CD8-positive, alpha-beta memory T cell (primary cell): ENCODE measurements around the gene SIAH3. TPM values are rescaled to one million over a fixed set of nuclear protein-coding genes. Genes with fewer than 3 reads are reported as not detected.
"Not testable (repeated sequence)": the region's sequence is repeated elsewhere in the genome, so short reads cannot be mapped to it uniquely, and the experiment has no call there.

ENCODE experiments used
- CTCF ChIA-PET: fragments of 350-600 bp; sonication (Branson Sonifier 250); formaldehyde crosslinking; loops from one replicate; lab custom pipeline; 2021; ENCODE audit warnings: antibody characterized with exemption; lab: Charles Lee
- POLR2A ChIA-PET: fragments of 350-600 bp; sonication (Branson Sonifier 250); formaldehyde crosslinking; loops from one replicate; lab custom pipeline; 2021; ENCODE audit warnings: antibody characterized with exemption; lab: Charles Lee
- DNase-seq, 5 donors: peaks; one replicate each; pipeline versions ENCODE4 v3.0.0 to v3.0.0-alpha.2; 2020 to 2022; ENCODE audit warnings: mixed read lengths in 1 of 5
- H3K27ac ChIP-seq: one replicate; pipeline ENCODE4 v1.7.0; 2013; ENCODE audit warnings: low read depth, mild to moderate bottlenecking, low read length, moderate library complexity
- H3K27me3 ChIP-seq: 2 replicates; pipeline ENCODE4 v1.7.0; 2013; ENCODE audit warnings: low read length, mild to moderate bottlenecking; ENCODE audit not compliant: insufficient read depth, poor library complexity, severe bottlenecking
- H3K36me3 ChIP-seq: 2 replicates; pipeline ENCODE4 v1.7.0; 2013; ENCODE audit warnings: mild to moderate bottlenecking, low read length, moderate library complexity; ENCODE audit not compliant: insufficient read depth
- H3K4me1 ChIP-seq: 2 replicates; pipeline ENCODE4 v1.7.0; 2013; ENCODE audit warnings: mild to moderate bottlenecking, low read length, moderate library complexity; ENCODE audit not compliant: insufficient read depth
- H3K4me3 ChIP-seq: 2 replicates; pipeline ENCODE4 v1.7.0; 2013; ENCODE audit warnings: mild to moderate bottlenecking, low read length
- H3K9me3 ChIP-seq: 2 replicates; pipeline ENCODE4 v1.7.0; 2013; ENCODE audit warnings: mild to moderate bottlenecking, low read length
- H3K27ac Mint-ChIP-seq, 8 donors: one replicate each; pipeline ENCODE4 v1.8.0; 2020 to 2021; ENCODE audit warnings: mixed read lengths in 8 of 8, mild to moderate bottlenecking in 6 of 8, inconsistent platforms in 3 of 8, moderate library complexity in 3 of 8
- H3K27me3 Mint-ChIP-seq, 2 donors: one replicate each; pipeline ENCODE4 v1.8.0; 2020 to 2021; ENCODE audit warnings: mixed read lengths in 2 of 2, mild to moderate bottlenecking in 1 of 2, moderate library complexity in 1 of 2
- H3K36me3 Mint-ChIP-seq, 3 donors: one replicate each; pipeline ENCODE4 v1.8.0; 2020 to 2021; ENCODE audit warnings: mixed read lengths in 3 of 3, inconsistent platforms in 1 of 3, mild to moderate bottlenecking in 1 of 3
- H3K4me1 Mint-ChIP-seq, 3 donors: one replicate each; pipeline ENCODE4 v1.8.0; 2020 to 2021; ENCODE audit warnings: mixed read lengths in 3 of 3, inconsistent platforms in 1 of 3, mild to moderate bottlenecking in 1 of 3
- H3K4me3 Mint-ChIP-seq, 7 donors: one replicate each; pipeline ENCODE4 v1.8.0; 2020 to 2021; ENCODE audit warnings: mixed read lengths in 7 of 7, mild to moderate bottlenecking in 6 of 7, moderate library complexity in 4 of 7, inconsistent platforms in 2 of 7
- H3K9me3 Mint-ChIP-seq, 5 donors: one replicate each; pipeline ENCODE4 v1.8.0; 2020 to 2022; ENCODE audit warnings: mixed read lengths in 5 of 5, mild to moderate bottlenecking in 3 of 5, moderate library complexity in 2 of 5, inconsistent platforms in 1 of 5
- polyA plus RNA-seq: library from polyadenylated mRNA; unstranded; fragments of 300-500 nt; fragmentation: Illumina TruSeq; gene quantifications from one replicate; pipeline ENCODE4 v1.2.3, GENCODE V29; 2021
- total RNA-seq, 2 experiments: library from RNA; stranded (reverse); gene quantifications; one replicate each; pipeline ENCODE4 v1.2.3, GENCODE V29; 2021

Gene SIAH3
- total and polyA plus RNA-seq, 3 experiments from 2014 or later: 0.11 to 0.20 TPM; not detected in 1

GRCh38 chr13:45756498-45756897 lies 95.1 kb downstream of the SIAH3 start:
- POLR2A ChIA-PET, DNase-seq, H3K4me1 ChIP-seq, H3K27ac Mint-ChIP-seq, H3K36me3 ChIP-seq, H3K27me3 ChIP-seq, H3K27me3 Mint-ChIP-seq, H3K4me3 ChIP-seq, H3K9me3 ChIP-seq, H3K4me1 Mint-ChIP-seq, H3K27ac ChIP-seq, H3K36me3 Mint-ChIP-seq, H3K4me3 Mint-ChIP-seq: not testable (repeated sequence)
- H3K9me3 Mint-ChIP-seq: peaks cover 3 to 14% (median 7%) of the 10 kb centered on the region in 5 donors
- CTCF ChIA-PET: interaction anchor here (1.4 kb wide), 1 partner anchor 9 kb away, joined by 4 read pairs; no protein-coding TSS in a partner anchor

DNA sequence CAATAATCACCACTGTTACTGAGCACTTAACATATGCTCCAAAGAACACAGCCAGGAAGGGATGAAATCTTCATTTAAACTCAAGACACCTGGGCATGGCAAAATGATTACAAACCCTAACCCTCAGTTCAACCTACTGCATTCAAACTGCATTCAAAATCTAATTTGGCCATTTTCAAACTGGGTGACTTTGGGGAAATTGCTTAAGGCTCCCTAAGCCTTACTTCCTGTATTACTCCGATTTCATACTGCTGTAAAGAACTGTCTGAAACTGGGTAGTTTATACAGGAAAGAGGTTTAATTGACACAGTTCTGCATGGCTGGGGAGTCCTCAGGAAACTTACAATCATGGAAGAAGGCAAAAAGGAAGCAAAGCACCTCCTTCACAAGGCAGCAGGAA lies 99.0 kb downstream of the SIAH3 start:
- H3K4me1 Mint-ChIP-seq: no peaks in the 10 kb centered on the region
- Histone ChIP-seq H3K9me3 (no peaks in the 10 kb centered on the region), H3K4me1 (no peaks in the 10 kb centered on the region), H3K4me3 (no peak overlapping the region), H3K27ac (no peak overlapping the region), H3K27me3 (no peaks in the 10 kb centered on the region), H3K36me3 (no peaks in the 10 kb centered on the region)
- POLR2A ChIA-PET: no interaction called here
- peaks cover 0 to 2% (median under 1%) of the 10 kb centered on the region in 5 donors for H3K9me3 Mint-ChIP-seq
- H3K36me3 Mint-ChIP-seq: no peaks in the 10 kb centered on the region
- no peak overlapping the region for H3K27ac Mint-ChIP-seq
- peaks cover 3% of the 10 kb centered on the region in 2 donors for H3K27me3 Mint-ChIP-seq
- CTCF ChIA-PET: no interaction called here
- no peak for DNase-seq
- H3K4me3 Mint-ChIP-seq: no peak overlapping the region

DNA sequence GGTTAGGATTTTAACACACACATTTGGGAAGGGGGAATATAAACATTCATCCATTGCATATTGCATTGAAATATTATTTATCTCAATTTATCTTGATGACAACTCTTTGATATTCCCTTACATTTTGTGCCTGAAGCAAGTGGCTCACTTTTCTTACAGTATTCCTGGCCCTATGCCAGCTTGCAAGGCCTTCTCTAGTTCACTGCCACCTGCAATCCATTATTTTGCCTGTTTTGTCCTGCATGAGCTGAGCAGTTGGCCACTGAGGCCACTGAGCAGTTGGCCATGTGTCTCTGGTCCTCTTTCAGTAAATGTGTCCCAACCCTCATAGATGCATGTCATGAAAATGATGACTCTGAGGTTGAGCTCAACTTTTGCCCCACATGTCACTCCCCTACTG lies 99.7 kb downstream of the SIAH3 start:
- no peaks in the 10 kb centered on the region for H3K27me3 ChIP-seq
- Mint-ChIP-seq H3K36me3 (no peaks in the 10 kb centered on the region), H3K27ac (no peak overlapping the region), H3K4me1 (no peaks in the 10 kb centered on the region), H3K4me3 (no peak overlapping the region), H3K9me3 (no peaks in the 10 kb centered on the region), H3K27me3 (peaks cover 3% of the 10 kb centered on the region in 2 donors)
- H3K36me3 ChIP-seq: no peaks in the 10 kb centered on the region
- ChIA-PET POLR2A (no interaction called here), CTCF (no interaction called here)
- H3K9me3 ChIP-seq: no peaks in the 10 kb centered on the region
- no peak for DNase-seq
- H3K4me1 ChIP-seq: no peaks in the 10 kb centered on the region
- H3K4me3 ChIP-seq: no peak overlapping the region
- no peak overlapping the region for H3K27ac ChIP-seq

DNA sequence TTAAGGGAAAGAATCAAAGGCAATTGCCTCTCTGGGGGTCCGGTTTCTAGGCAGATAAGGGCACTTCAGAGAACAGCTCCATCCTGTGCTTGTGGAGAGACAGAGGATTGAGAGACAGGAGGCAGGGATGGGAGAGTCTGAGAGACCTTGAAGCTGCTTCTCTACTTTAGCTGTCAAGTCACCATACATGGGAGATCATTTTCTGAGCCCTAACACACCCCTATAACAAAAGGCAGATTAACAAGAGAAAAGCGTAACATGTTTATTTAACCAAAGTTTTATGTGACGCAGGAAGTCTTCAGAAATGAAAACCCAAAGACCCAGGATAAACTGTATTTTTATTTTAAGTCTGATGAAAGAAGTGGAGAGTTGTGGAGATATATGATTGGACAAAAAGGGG lies 101.0 kb downstream of the SIAH3 start:
- H3K27ac ChIP-seq: no peak overlapping the region
- H3K4me3 Mint-ChIP-seq: no peak overlapping the region
- H3K4me3 ChIP-seq: no peak overlapping the region
- H3K9me3 Mint-ChIP-seq: no peaks in the 10 kb centered on the region
- no peaks in the 10 kb centered on the region for H3K36me3 Mint-ChIP-seq
- no peak overlapping the region for H3K27ac Mint-ChIP-seq
- H3K27me3 ChIP-seq: no peaks in the 10 kb centered on the region
- H3K36me3 ChIP-seq: no peaks in the 10 kb centered on the region
- H3K4me1 Mint-ChIP-seq: no peaks in the 10 kb centered on the region
- H3K9me3 ChIP-seq: no peaks in the 10 kb centered on the region
- CTCF ChIA-PET: no interaction called here
- H3K4me1 ChIP-seq: no peaks in the 10 kb centered on the region
- H3K27me3 Mint-ChIP-seq: peaks cover 3% of the 10 kb centered on the region in 2 donors
- POLR2A ChIA-PET: no interaction called here
- DNase-seq: no peak

DNA sequence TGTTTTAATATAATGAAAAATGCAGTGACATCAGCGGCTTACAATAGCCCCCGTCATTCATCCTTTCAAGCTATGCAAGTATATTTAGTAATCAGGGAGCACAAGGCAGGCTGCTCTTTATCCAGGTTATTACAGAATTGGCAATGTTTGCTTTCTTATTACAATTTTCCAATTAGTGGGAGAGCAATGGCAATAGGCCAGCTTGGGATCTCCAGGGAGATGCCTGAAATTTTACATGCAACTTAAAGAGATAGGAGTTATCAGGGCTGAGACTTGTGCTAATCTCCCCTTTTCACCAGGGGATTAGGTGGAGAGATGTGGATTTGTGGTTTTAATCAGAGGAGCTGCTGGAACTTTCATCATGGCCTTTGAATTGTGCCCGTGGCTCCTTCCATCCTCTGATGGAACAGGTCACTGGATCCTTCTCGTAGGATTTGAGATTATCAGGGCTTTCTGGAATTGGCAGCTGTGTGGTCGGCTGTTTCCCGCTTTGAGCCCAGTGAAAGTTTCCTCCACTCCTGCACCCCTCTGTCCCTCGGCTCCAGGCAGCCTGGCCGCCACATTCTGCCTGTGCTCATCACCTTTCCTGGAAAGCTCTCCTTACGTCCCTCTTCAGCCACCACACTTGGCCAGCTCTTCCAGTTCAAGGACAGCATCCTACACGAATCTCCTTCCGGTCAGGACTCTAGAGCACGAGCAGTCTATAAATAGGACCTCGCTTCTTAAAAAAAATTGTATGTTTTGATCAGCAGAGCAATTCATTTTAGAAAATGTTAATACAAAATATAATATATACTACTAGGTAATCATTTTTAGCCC lies 102.4 kb downstream of the SIAH3 start:
- no peak for DNase-seq
- no peaks in the 10 kb centered on the region for H3K36me3 ChIP-seq
- H3K4me3 Mint-ChIP-seq: no peak overlapping the region
- no peaks in the 10 kb centered on the region for H3K36me3 Mint-ChIP-seq
- no peaks in the 10 kb centered on the region for H3K9me3 Mint-ChIP-seq
- no peaks in the 10 kb centered on the region for H3K9me3 ChIP-seq
- peaks cover 3% of the 10 kb centered on the region in 2 donors for H3K27me3 Mint-ChIP-seq
- POLR2A ChIA-PET: no interaction called here
- no peaks in the 10 kb centered on the region for H3K27me3 ChIP-seq
- no peak overlapping the region for H3K27ac ChIP-seq
- H3K4me1 Mint-ChIP-seq: no peaks in the 10 kb centered on the region
- no peak overlapping the region for H3K4me3 ChIP-seq
- CTCF ChIA-PET: no interaction called here
- H3K27ac Mint-ChIP-seq: no peak overlapping the region
- no peaks in the 10 kb centered on the region for H3K4me1 ChIP-seq

DNA sequence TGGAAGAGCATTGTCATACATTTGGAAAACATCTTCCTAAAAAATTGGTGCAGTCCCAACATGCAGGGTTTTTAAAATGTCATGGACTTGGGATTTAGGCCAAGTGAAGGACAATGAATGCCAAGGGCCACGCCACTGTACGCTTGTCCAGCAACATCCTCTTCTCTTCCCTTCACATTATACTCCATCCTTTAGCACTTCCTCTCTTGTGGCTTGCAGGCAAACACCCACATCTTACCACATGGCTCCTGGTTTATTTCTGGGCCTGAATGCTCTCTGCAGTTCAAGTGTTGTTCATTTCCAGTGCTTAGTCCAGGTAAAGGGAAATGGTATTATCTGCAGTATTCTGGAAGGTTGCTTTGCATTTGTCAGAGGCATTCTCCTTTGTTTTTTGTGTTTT lies 104.5 kb downstream of the SIAH3 start:
- Mint-ChIP-seq H3K27me3 (peaks cover 5 to 10% of the 10 kb centered on the region in 2 donors), H3K4me3 (no peak overlapping the region), H3K4me1 (no peaks in the 10 kb centered on the region), H3K9me3 (no peaks in the 10 kb centered on the region), H3K36me3 (no peaks in the 10 kb centered on the region), H3K27ac (no peak overlapping the region)
- DNase-seq: no peak
- ChIA-PET CTCF (no interaction called here), POLR2A (no interaction called here)
- no peak overlapping the region for H3K27ac ChIP-seq
- H3K4me1 ChIP-seq: no peaks in the 10 kb centered on the region
- H3K4me3 ChIP-seq: no peak overlapping the region
- H3K27me3 ChIP-seq: no peaks in the 10 kb centered on the region
- H3K36me3 ChIP-seq: no peaks in the 10 kb centered on the region
- H3K9me3 ChIP-seq: no peaks in the 10 kb centered on the region

- Mint-ChIP-seq H3K27ac (no peak overlapping the region), H3K4me1 (no peaks in the 10 kb centered on the region)
Measured at GRCh38 chr13:45744979-45745378, 106.6 kb downstream of the SIAH3 start.

DNA sequence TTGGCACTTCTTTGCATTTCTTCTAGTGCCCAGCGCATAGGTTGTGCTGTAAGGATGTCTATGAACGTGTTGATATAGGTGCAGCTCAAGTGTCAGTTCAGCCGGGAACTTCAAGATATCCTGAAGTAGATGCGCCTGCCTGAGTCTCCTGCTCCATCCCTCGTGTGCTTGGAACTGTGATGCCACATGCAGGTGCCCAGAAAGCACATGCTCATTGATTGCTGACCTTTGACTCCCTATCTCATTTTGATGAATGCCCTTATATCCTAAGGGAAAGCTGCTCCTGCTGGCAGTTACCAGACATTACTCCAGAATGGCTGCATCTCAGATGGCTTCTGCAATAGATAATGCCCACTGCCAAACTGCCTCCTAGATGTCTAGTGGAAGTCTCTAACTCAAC lies 108.6 kb downstream of the SIAH3 start:
- Histone ChIP-seq H3K27me3 (no peaks in the 10 kb centered on the region), H3K27ac (no peak overlapping the region), H3K36me3 (no peaks in the 10 kb centered on the region), H3K4me1 (no peaks in the 10 kb centered on the region), H3K9me3 (no peaks in the 10 kb centered on the region), H3K4me3 (no peak overlapping the region)
- no peaks in the 10 kb centered on the region for H3K9me3 Mint-ChIP-seq
- no peaks in the 10 kb centered on the region for H3K4me1 Mint-ChIP-seq
- ChIA-PET CTCF (no interaction called here), POLR2A (no interaction called here)
- no peak overlapping the region for H3K27ac Mint-ChIP-seq
- no peak overlapping the region for H3K4me3 Mint-ChIP-seq
- H3K27me3 Mint-ChIP-seq: peaks cover 3 to 7% of the 10 kb centered on the region in 2 donors
- no peak for DNase-seq
- no peaks in the 10 kb centered on the region for H3K36me3 Mint-ChIP-seq

More at GRCh38 chr13:45744979-45745378, 106.6 kb downstream of the SIAH3 start:
- H3K9me3 ChIP-seq: no peaks in the 10 kb centered on the region
- Mint-ChIP-seq H3K9me3 (no peaks in the 10 kb centered on the region), H3K27me3 (peaks cover 5 to 10% of the 10 kb centered on the region in 2 donors), H3K4me3 (no peak overlapping the region), H3K36me3 (no peaks in the 10 kb centered on the region)
- DNase-seq: no peak
- H3K36me3 ChIP-seq: no peaks in the 10 kb centered on the region
- ChIA-PET POLR2A (no interaction called here), CTCF (no interaction called here)
- H3K4me1 ChIP-seq: no peaks in the 10 kb centered on the region
- no peaks in the 10 kb centered on the region for H3K27me3 ChIP-seq
- H3K4me3 ChIP-seq: no peak overlapping the region
- no peak overlapping the region for H3K27ac ChIP-seq
